Osteocyte (in vitro differentiated cells): ENCODE data around the gene DNMT1. TPM values are rescaled to one million over a fixed set of nuclear protein-coding genes. Genes with fewer than 3 reads are reported as not detected.

Experiments
- DNase-seq: peaks from one replicate; pipeline ENCODE4 v3.0.0; 2021; ENCODE audit warnings: mixed read lengths; ENCODE audit not compliant: unreplicated experiment; ENCODE audit errors: extremely low spot score
- H3K27ac Mint-ChIP-seq: one replicate; pipeline ENCODE4 v1.8.0; 2021; ENCODE audit warnings: mild to moderate bottlenecking, mixed read lengths; ENCODE audit not compliant: unreplicated experiment
- H3K27me3 Mint-ChIP-seq: one replicate; pipeline ENCODE4 v1.8.0; 2021; ENCODE audit warnings: mixed read lengths; ENCODE audit not compliant: unreplicated experiment
- H3K36me3 Mint-ChIP-seq: one replicate; pipeline ENCODE4 v1.8.0; 2021; ENCODE audit warnings: mixed read lengths; ENCODE audit not compliant: unreplicated experiment
- H3K4me1 Mint-ChIP-seq: one replicate; pipeline ENCODE4 v1.8.0; 2021; ENCODE audit warnings: mixed read lengths; ENCODE audit not compliant: unreplicated experiment
- H3K4me3 Mint-ChIP-seq: one replicate; pipeline ENCODE4 v1.8.0; 2021; ENCODE audit warnings: mild to moderate bottlenecking, moderate library complexity, mixed read lengths; ENCODE audit not compliant: unreplicated experiment
- H3K9me3 Mint-ChIP-seq: one replicate; pipeline ENCODE4 v1.8.0; 2021; ENCODE audit warnings: mixed read lengths; ENCODE audit not compliant: unreplicated experiment
- CTCF ChIP-seq: fragments of 200-600 bp; sonication (generic); IDR thresholded peaks from 2 replicates; pipeline ENCODE4 v1.5.0; 2021; ENCODE audit warnings: antibody characterized with exemption, mild to moderate bottlenecking, moderate library complexity
- total RNA-seq: library from RNA; stranded (reverse); gene quantifications from 2 replicates; pipeline ENCODE4 v1.2.1, GENCODE V29; 2021

The DNMT1 gene
- total RNA-seq, 1 donor from 2014 or later: 82.3 TPM

- DNase-seq: no peak
- no peak overlapping the region for H3K27ac Mint-ChIP-seq
- H3K4me3 Mint-ChIP-seq: no peak overlapping the region
- peaks cover 15% of the 10 kb centered on the region for H3K36me3 Mint-ChIP-seq
- TF ChIP-seq CTCF: no peak
- H3K9me3 Mint-ChIP-seq: no peaks in the 10 kb centered on the region
- H3K27me3 Mint-ChIP-seq: no peaks in the 10 kb centered on the region
- no peaks in the 10 kb centered on the region for H3K4me1 Mint-ChIP-seq
Measured at GRCh38 chr19:10135551-10136334, 59.0 kb downstream of the DNMT1 start.

- no peak for DNase-seq
- H3K27ac Mint-ChIP-seq: no peak overlapping the region
- no peaks in the 10 kb centered on the region for H3K27me3 Mint-ChIP-seq
- no peak overlapping the region for H3K4me3 Mint-ChIP-seq
- H3K36me3 Mint-ChIP-seq: peaks cover 13% of the 10 kb centered on the region
- no peak for TF ChIP-seq CTCF
- H3K9me3 Mint-ChIP-seq: no peaks in the 10 kb centered on the region
- no peaks in the 10 kb centered on the region for H3K4me1 Mint-ChIP-seq
Measured at GRCh38 chr19:10134040-10134439, 60.7 kb downstream of the DNMT1 start.

- H3K4me3 Mint-ChIP-seq: no peak overlapping the region
- no peak for TF ChIP-seq CTCF
- no peaks in the 10 kb centered on the region for H3K9me3 Mint-ChIP-seq
- no peak for DNase-seq
- H3K36me3 Mint-ChIP-seq: peaks cover 13% of the 10 kb centered on the region
- no peak overlapping the region for H3K27ac Mint-ChIP-seq
- no peaks in the 10 kb centered on the region for H3K4me1 Mint-ChIP-seq
- H3K27me3 Mint-ChIP-seq: no peaks in the 10 kb centered on the region
Measured at GRCh38 chr19:10133596-10133995, 61.2 kb downstream of the DNMT1 start.

GRCh38 chr19:10132905-10133304, 61.8 kb downstream of the DNMT1 start:
- H3K4me3 Mint-ChIP-seq: no peak overlapping the region
- peaks cover 13% of the 10 kb centered on the region for H3K36me3 Mint-ChIP-seq
- no peak for DNase-seq
- no peaks in the 10 kb centered on the region for H3K9me3 Mint-ChIP-seq
- no peaks in the 10 kb centered on the region for H3K27me3 Mint-ChIP-seq
- peak overlapping the region; percentile 31 for H3K27ac Mint-ChIP-seq
- no peaks in the 10 kb centered on the region for H3K4me1 Mint-ChIP-seq
- TF ChIP-seq CTCF: no peak

GRCh38 chr19:10126213-10126639, 68.5 kb downstream of the DNMT1 start:
- Mint-ChIP-seq H3K4me1 (peaks cover 5% of the 10 kb centered on the region), H3K27me3 (no peaks in the 10 kb centered on the region), H3K4me3 (no peak overlapping the region), H3K27ac (no peak overlapping the region), H3K9me3 (no peaks in the 10 kb centered on the region), H3K36me3 (peaks cover 7% of the 10 kb centered on the region)
- TF ChIP-seq CTCF: no peak
- no peak for DNase-seq
